Testis (tissue), 3 donors: Measurements from ENCODE around the gene TMEM41B. TPM values are rescaled to one million over a fixed set of nuclear protein-coding genes. Genes with fewer than 3 reads are reported as not detected.
"Not testable (repeated sequence)": the region's sequence is repeated elsewhere in the genome, so short reads cannot be mapped to it uniquely, and the experiment has no call there.

Experiments used
- DNase-seq: peaks from one replicate; pipeline ENCODE4 v3.0.0-alpha.2; 2019
- H3K27ac ChIP-seq, 2 donors: fragments of 200-600 bp; sonication (generic); one replicate each; pipeline ENCODE4 v1.5.1; 2019
- H3K27me3 ChIP-seq: fragments of 200-600 bp; sonication (generic); one replicate; pipeline ENCODE4 v1.5.1; 2019
- H3K36me3 ChIP-seq: fragments of 200-600 bp; sonication (generic); one replicate; pipeline ENCODE4 v1.5.1; 2017; ENCODE audit warnings: low read depth; ENCODE audit errors: missing control alignments
- H3K4me1 ChIP-seq: fragments of 200-600 bp; sonication (generic); one replicate; pipeline ENCODE4 v1.5.1; 2019
- H3K4me3 ChIP-seq, 2 donors: fragments of 200-600 bp; sonication (generic); one replicate each; pipeline ENCODE4 v1.5.1; 2017 to 2019
- H3K9me3 ChIP-seq: fragments of 200-600 bp; sonication (generic); one replicate; pipeline ENCODE4 v1.5.1; 2017
- CTCF ChIP-seq, 3 experiments: fragments of 450-650 bp in 2 of 3; fragments of 200-600 bp in 1 of 3; sonication (generic) in 1 of 3; IDR thresholded peaks; one replicate each; pipeline ENCODE4 v1.5.1; 2016 to 2019; ENCODE audit warnings: antibody characterized with exemption in 3 of 3, mild to moderate bottlenecking in 2 of 3, moderate library complexity in 1 of 3
- POLR2A ChIP-seq: fragments of 450-650 bp; IDR thresholded peaks from one replicate; pipeline ENCODE4 v1.6.1; 2017; ENCODE audit warnings: antibody characterized with exemption, mild to moderate bottlenecking, moderate library complexity
- WGBS, 2 donors: methylation state at CpG; one replicate each; pipeline ENCODE4 v1.1.5; 2018; 5-methylcytosine and 5-hydroxymethylcytosine counted together
- intact Hi-C: fragments of 100-400 bp; cut with DNase I; formaldehyde crosslinking; loops from one replicate; pipeline ENCODE4 v1.15.1; 2023; ENCODE audit warnings: low total_unique reads
- polyA plus RNA-seq: library from polyadenylated mRNA; stranded (reverse); fragments of 350-450 nt; fragmentation: Illumina TruSeq; extraction: RNeasy Lipid Tissue Mini Kit (QIAGEN cat#74804); gene quantifications from one replicate; pipeline ENCODE4 v1.2.3, GENCODE V29; 2014; ENCODE audit warnings: low read depth, low replicate concordance; ENCODE audit not compliant: insufficient read depth
- total RNA-seq, 2 donors: library from RNA; depleted of rRNA; stranded (reverse); fragments of >200 nt; gene quantifications; one replicate each; pipeline ENCODE4 v1.2.3, GENCODE V29; 2016

Gene TMEM41B
- total and polyA plus RNA-seq, 3 donors from 2014 or later = 24.2 to 42.6 (median 37.5) TPM

GRCh38 chr11:9259981-9260837 lies 54.2 kb downstream of the TMEM41B start:
- 49 to 53% methylated on average over 4 of the region's 4 CpGs for WGBS, 2 donors

GRCh38 chr11:9258279-9258678 lies 56.1 kb downstream of the TMEM41B start:
- H3K9me3 ChIP-seq, intact Hi-C loops, DNase-seq, H3K4me3 ChIP-seq, H3K4me1 ChIP-seq, H3K36me3 ChIP-seq, H3K27ac ChIP-seq, H3K27me3 ChIP-seq: not testable (repeated sequence)
- WGBS, 2 donors = 87 to 94% methylated on average over 4 of the region's 4 CpGs

More at GRCh38 chr11:9259981-9260837, 54.2 kb downstream of the TMEM41B start:
- DNase-seq = no peak
- Histone ChIP-seq H3K27me3 (no peaks in the 10 kb centered on the region), H3K4me3 (no peak overlapping the region), H3K36me3 (no peaks in the 10 kb centered on the region), H3K27ac (no peak overlapping the region), H3K9me3 (no peaks in the 10 kb centered on the region), H3K4me1 (no peaks in the 10 kb centered on the region)
- TF ChIP-seq POLR2A = no peak
- TF ChIP-seq CTCF (IDR thresholded peaks at IDR 0.05) = peak in 1 of 3 experiments; percentile 20
- intact Hi-C loops = no loop called here

- no peaks in the 10 kb centered on the region for H3K4me1 ChIP-seq
- no peak for DNase-seq
- no peaks in the 10 kb centered on the region for H3K27me3 ChIP-seq
- TF ChIP-seq POLR2A (no peak), CTCF (IDR thresholded peaks at IDR 0.05) (no peak)
- H3K27ac ChIP-seq = no peak overlapping the region
- no peaks in the 10 kb centered on the region for H3K9me3 ChIP-seq
- H3K36me3 ChIP-seq = no peaks in the 10 kb centered on the region
- 93 to 95% methylated on average over 3 of the region's 3 CpGs for WGBS, 2 donors
- no peak overlapping the region for H3K4me3 ChIP-seq
- intact Hi-C loops = no loop called here
These were observed 60.0 kb downstream of the TMEM41B start for GRCh38 chr11:9254416-9254815.

GRCh38 chr11:9253086-9253485 lies 61.3 kb downstream of the TMEM41B start:
- Histone ChIP-seq H3K27me3 (no peaks in the 10 kb centered on the region), H3K4me1 (no peaks in the 10 kb centered on the region), H3K9me3 (no peaks in the 10 kb centered on the region), H3K36me3 (no peaks in the 10 kb centered on the region), H3K4me3 (no peak overlapping the region), H3K27ac (no peak overlapping the region)
- WGBS, 2 donors = 72 to 77% methylated on average over 3 of the region's 3 CpGs
- no peak for DNase-seq
- intact Hi-C loops = no loop called here
- no peak for TF ChIP-seq CTCF (IDR thresholded peaks at IDR 0.05)
- no peak for TF ChIP-seq POLR2A

GRCh38 chr11:9251311-9251710 lies 63.1 kb downstream of the TMEM41B start:
- no peak overlapping the region for H3K27ac ChIP-seq
- 85 to 89% methylated on average over 3 of the region's 3 CpGs for WGBS, 2 donors
- TF ChIP-seq POLR2A (no peak), CTCF (IDR thresholded peaks at IDR 0.05) (no peak)
- H3K27me3 ChIP-seq = no peaks in the 10 kb centered on the region
- intact Hi-C loops = no loop called here
- no peak for DNase-seq
- no peak overlapping the region for H3K4me3 ChIP-seq
- no peaks in the 10 kb centered on the region for H3K36me3 ChIP-seq
- H3K4me1 ChIP-seq = no peaks in the 10 kb centered on the region
- H3K9me3 ChIP-seq = no peaks in the 10 kb centered on the region
